Measurements from ENCODE around the gene NARS2.
A peak's percentile ranks its signal among the peaks of the same experiment; 100 is the strongest.

Gene NARS2

DNA sequence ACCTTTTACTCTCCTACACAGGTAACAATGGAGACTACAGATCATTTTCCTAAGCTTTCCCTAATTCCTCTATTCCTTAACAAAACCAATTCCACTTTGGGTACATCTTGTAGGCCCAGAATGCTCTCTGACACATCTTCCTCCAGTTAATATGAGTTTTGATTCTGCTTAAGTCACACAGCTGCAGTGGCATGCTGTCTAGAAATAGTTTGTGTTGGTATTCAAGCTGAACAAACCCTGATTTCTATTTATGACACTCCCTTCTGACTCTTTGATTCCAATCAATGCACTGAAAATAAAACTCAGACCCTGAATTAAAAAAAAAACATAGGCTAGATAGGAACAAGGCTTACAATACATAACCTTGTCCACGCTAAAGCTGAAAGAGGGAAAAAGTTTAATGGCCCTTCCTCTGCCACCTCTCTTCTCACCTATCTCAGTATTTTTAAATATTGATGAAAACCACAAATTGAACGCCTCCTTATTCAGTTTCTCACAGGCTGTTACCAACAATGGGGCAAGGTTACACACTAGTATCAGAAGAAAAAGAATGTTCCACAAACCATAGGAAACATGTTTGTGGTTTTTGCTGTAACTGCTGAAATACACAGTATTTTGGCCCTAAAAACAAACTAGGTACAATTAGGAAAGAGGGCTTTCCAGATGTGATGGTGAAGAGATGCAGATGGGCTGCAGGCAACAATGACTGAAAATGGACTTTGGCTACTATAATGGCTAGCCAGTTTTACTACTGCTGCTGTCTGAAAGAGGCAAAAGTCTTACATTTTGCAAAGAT lies 121.3 kb downstream of the NARS2 start:
- Histone ChIP-seq H3K9me3 (ENCODE audit: control insufficient read depth, low read length) (no peaks in the 10 kb centered on the region), H3K27me3 (replicated peaks; ENCODE audit: control insufficient read depth, insufficient read depth, low read length) (no peaks in the 10 kb centered on the region), H3K4me1 (ENCODE audit: control insufficient read depth, insufficient read depth, low read length) (peaks cover 4% of the 10 kb centered on the region), H3K36me3 (ENCODE audit: control insufficient read depth, insufficient read depth, low read length, severe bottlenecking) (peaks cover 5% of the 10 kb centered on the region), H3K4me3 (ENCODE audit: low read length) (no peak overlapping the region), H3K9ac (ENCODE audit: low read length) (no peak overlapping the region)
- peak; percentile 37 for DNase-seq (ENCODE audit: low read depth)

DNA sequence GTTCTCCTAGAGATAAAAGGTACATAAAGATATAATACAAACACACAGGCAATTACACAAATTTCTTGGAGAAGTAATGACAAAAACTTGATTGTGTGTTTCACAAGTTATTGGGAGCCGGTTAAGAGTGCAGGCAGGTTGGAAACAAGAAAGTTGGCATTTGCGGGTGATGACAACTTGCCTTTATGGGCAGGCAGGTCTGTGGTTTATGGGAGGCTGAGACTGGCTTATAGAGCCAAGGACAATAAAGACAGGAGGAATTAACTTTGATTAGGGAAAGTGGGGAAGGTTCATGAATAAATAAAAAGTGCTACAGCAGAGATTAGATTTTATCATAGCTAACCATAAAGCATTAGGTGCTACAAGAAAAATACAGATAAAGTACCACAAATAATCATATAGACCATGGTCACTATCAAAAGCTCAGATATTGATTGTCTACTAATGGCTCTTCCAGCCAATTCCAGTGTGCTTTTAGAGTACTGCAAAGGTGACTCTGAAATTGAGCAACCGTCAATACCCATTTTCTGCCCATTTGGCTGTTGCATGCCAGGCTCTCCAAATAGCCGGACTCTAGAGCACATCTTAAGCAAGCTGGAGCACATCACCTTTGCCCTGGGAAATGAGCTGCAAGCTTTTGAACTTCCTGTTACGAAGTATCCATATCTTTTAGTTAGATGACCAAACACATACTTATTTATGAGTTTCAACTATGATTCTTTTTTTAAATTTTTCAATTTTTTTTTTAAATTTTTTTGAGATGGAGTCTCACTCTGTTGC lies 123.1 kb downstream of the NARS2 start:
- Histone ChIP-seq H3K4me1 (ENCODE audit: control insufficient read depth, insufficient read depth, low read length) (peaks cover 4% of the 10 kb centered on the region), H3K9me3 (ENCODE audit: control insufficient read depth, low read length) (no peaks in the 10 kb centered on the region), H3K9ac (ENCODE audit: low read length) (no peak overlapping the region), H3K36me3 (ENCODE audit: control insufficient read depth, insufficient read depth, low read length, severe bottlenecking) (peaks cover 5% of the 10 kb centered on the region), H3K4me3 (ENCODE audit: low read length) (no peak overlapping the region), H3K27me3 (replicated peaks; ENCODE audit: control insufficient read depth, insufficient read depth, low read length) (no peaks in the 10 kb centered on the region)
- DNase-seq (ENCODE audit: low read depth): no peak

- no peak overlapping the region for H3K4me3 ChIP-seq (ENCODE audit: low read length)
- no peaks in the 10 kb centered on the region for H3K27me3 ChIP-seq (replicated peaks; ENCODE audit: control insufficient read depth, insufficient read depth, low read length)
- no peak overlapping the region for H3K9ac ChIP-seq (ENCODE audit: low read length)
- peaks cover 5% of the 10 kb centered on the region for H3K36me3 ChIP-seq (ENCODE audit: control insufficient read depth, insufficient read depth, low read length, severe bottlenecking)
- no peak for DNase-seq (ENCODE audit: low read depth)
- H3K4me1 ChIP-seq (ENCODE audit: control insufficient read depth, insufficient read depth, low read length): peaks cover 4% of the 10 kb centered on the region
- no peaks in the 10 kb centered on the region for H3K9me3 ChIP-seq (ENCODE audit: control insufficient read depth, low read length)
Measured at GRCh38 chr11:78450866-78451265, 123.8 kb downstream of the NARS2 start.

DNA sequence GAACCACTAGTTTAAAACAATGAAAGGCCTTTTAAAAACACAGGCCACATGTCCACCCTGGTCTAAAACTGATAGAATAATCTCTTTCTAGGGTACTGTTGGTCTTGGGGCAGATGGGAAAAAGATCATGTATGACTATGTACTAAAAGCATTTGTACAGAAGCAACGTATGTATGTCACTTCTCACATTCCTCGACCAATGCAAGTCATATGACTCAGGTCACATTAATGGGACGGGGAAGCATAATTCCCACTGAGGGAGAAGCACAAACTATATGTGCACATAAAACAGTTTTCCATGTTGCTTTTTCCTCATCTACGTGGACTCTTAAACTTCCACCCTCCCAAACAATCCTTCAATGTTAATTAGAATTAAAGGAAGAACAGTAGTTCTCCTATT lies 124.8 kb downstream of the NARS2 start:
- no peak for DNase-seq (ENCODE audit: low read depth)

DNA sequence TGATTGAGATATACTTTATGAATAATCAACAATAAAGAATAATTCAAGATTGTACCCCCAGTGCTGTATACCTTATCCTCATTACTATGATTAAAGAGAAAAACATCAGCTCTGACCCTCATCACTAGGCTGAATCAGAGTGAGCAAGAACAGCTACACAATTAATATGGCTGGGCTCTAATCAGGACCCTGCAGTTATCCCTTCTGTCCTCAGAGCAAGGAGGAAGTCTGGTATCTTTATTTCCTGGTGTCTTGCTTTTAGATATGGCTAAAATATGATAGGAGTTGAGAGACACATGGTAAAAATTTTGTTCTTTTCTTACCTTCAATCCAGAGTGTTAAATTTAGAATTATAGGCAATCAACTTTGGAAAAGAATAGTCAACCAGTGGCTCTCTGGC lies 128.5 kb downstream of the NARS2 start:
- no peak for DNase-seq (ENCODE audit: low read depth)

More for the DNA sequence above, 124.8 kb downstream of the NARS2 start:
- H3K27me3 ChIP-seq (replicated peaks; ENCODE audit: control insufficient read depth, insufficient read depth, low read length): no peaks in the 10 kb centered on the region
- H3K4me1 ChIP-seq (ENCODE audit: control insufficient read depth, insufficient read depth, low read length): peaks cover 4% of the 10 kb centered on the region
- no peak overlapping the region for H3K4me3 ChIP-seq (ENCODE audit: low read length)
- H3K36me3 ChIP-seq (ENCODE audit: control insufficient read depth, insufficient read depth, low read length, severe bottlenecking): no peaks in the 10 kb centered on the region
- no peaks in the 10 kb centered on the region for H3K9me3 ChIP-seq (ENCODE audit: control insufficient read depth, low read length)
- H3K9ac ChIP-seq (ENCODE audit: low read length): no peak overlapping the region

DNA sequence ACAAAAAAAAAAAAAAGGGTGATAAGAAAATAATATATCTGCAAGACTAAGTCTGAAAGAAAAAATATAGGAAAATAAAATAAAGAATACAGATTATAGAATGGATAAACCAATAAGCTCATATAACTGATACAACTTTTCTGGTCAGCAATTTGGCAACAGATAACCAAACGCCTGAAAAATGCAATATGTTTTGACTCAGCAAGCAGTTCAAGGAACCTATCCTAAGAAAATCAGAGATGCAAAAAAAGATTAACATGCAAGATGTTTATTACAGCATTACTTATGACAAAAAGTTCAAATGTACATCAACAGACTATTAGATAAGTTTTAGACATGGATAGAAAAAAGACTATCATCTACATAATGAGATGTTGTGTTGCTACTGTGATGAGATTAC lies 129.9 kb downstream of the NARS2 start:
- Histone ChIP-seq H3K36me3 (ENCODE audit: control insufficient read depth, insufficient read depth, low read length, severe bottlenecking) (peaks cover 13% of the 10 kb centered on the region), H3K9me3 (ENCODE audit: control insufficient read depth, low read length) (no peaks in the 10 kb centered on the region), H3K4me3 (ENCODE audit: low read length) (no peak overlapping the region), H3K9ac (ENCODE audit: low read length) (no peak overlapping the region), H3K27me3 (replicated peaks; ENCODE audit: control insufficient read depth, insufficient read depth, low read length) (no peaks in the 10 kb centered on the region), H3K4me1 (ENCODE audit: control insufficient read depth, insufficient read depth, low read length) (peaks cover 4% of the 10 kb centered on the region)
- no peak for DNase-seq (ENCODE audit: low read depth)

More for the DNA sequence above, 128.5 kb downstream of the NARS2 start:
- no peaks in the 10 kb centered on the region for H3K9me3 ChIP-seq (ENCODE audit: control insufficient read depth, low read length)
- H3K27me3 ChIP-seq (replicated peaks; ENCODE audit: control insufficient read depth, insufficient read depth, low read length): no peaks in the 10 kb centered on the region
- peaks cover 13% of the 10 kb centered on the region for H3K36me3 ChIP-seq (ENCODE audit: control insufficient read depth, insufficient read depth, low read length, severe bottlenecking)
- H3K4me1 ChIP-seq (ENCODE audit: control insufficient read depth, insufficient read depth, low read length): peaks cover 4% of the 10 kb centered on the region
- H3K4me3 ChIP-seq (ENCODE audit: low read length): no peak overlapping the region
- no peak overlapping the region for H3K9ac ChIP-seq (ENCODE audit: low read length)

DNA sequence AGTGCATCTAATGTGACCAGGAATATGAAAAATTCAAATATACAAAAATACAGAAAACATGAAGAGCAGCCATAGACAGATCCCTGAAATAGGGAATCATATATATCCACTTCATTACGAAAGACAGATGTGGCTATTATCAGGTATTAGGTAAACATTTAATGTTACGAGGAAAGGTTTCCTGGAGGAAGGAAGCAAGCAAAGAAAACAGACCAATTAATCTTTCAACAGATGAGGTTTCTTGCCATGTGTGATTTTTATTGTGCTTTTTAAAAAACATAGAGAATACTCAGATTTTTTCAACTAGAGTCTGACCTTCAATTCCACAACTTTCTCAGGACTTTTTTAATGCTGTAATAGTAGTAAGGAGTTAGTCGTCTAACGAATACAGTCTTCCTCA lies 132.7 kb downstream of the NARS2 start:
- peaks cover 13% of the 10 kb centered on the region for H3K36me3 ChIP-seq (ENCODE audit: control insufficient read depth, insufficient read depth, low read length, severe bottlenecking)
- H3K9ac ChIP-seq (ENCODE audit: low read length): no peak overlapping the region
- H3K27me3 ChIP-seq (replicated peaks; ENCODE audit: control insufficient read depth, insufficient read depth, low read length): no peaks in the 10 kb centered on the region
- H3K4me1 ChIP-seq (ENCODE audit: control insufficient read depth, insufficient read depth, low read length): no peaks in the 10 kb centered on the region
- no peak for DNase-seq (ENCODE audit: low read depth)
- no peaks in the 10 kb centered on the region for H3K9me3 ChIP-seq (ENCODE audit: control insufficient read depth, low read length)
- no peak overlapping the region for H3K4me3 ChIP-seq (ENCODE audit: low read length)

GRCh38 chr11:78438298-78438975 lies 136.2 kb downstream of the NARS2 start:
- Histone ChIP-seq H3K4me3 (ENCODE audit: low read length) (no peak overlapping the region), H3K9me3 (ENCODE audit: control insufficient read depth, low read length) (no peaks in the 10 kb centered on the region), H3K27me3 (replicated peaks; ENCODE audit: control insufficient read depth, insufficient read depth, low read length) (no peaks in the 10 kb centered on the region), H3K9ac (ENCODE audit: low read length) (no peak overlapping the region), H3K36me3 (ENCODE audit: control insufficient read depth, insufficient read depth, low read length, severe bottlenecking) (peaks cover 10% of the 10 kb centered on the region), H3K4me1 (ENCODE audit: control insufficient read depth, insufficient read depth, low read length) (no peaks in the 10 kb centered on the region)
- DNase-seq (ENCODE audit: low read depth): no peak

DNA sequence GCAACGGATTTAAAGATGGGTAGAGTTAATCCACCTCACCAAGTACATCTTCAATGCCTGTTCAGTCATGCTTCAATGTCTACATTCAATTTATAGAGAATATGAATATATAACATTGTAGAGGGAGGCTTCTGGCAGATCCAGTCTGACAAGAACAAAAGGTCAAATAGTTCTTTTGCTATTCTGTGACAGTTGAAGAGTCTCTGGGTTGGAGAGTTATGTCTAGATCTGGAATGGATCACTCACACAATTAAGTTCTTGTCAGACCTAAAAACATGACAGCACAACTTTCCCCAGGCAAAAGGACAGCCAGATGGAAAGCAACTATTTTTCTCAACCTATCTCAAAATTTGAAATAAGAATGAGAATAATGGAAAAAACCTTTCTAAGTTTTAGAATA lies 141.7 kb downstream of the NARS2 start:
- H3K36me3 ChIP-seq (ENCODE audit: control insufficient read depth, insufficient read depth, low read length, severe bottlenecking): no peaks in the 10 kb centered on the region

DNA sequence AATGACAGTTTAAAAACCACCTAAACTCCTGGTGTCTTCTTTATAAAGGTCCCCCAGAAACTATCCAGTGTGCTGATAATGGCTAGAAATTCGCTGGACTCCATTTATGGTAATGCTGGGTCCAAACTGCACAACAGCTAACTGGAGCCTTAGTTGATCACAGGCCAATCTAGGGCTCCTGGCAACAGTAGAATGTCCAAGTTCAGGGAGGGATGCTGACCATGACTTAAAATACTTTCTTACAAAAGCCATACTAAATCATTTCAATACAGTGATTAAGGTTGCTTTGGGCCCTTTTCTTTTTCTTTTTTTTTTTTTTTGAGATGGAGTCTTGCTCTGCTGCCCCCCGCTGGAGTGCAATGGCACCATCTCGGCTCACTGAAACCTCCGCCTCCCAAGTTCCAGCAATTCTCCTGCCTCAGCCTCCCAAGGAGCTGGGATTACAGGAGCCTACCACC lies 142.6 kb downstream of the NARS2 start:
- H3K4me1 ChIP-seq (ENCODE audit: control insufficient read depth, insufficient read depth, low read length): peaks cover 8% of the 10 kb centered on the region
- H3K9me3 ChIP-seq (ENCODE audit: control insufficient read depth, low read length): no peaks in the 10 kb centered on the region
- no peak overlapping the region for H3K4me3 ChIP-seq (ENCODE audit: low read length)
- H3K27me3 ChIP-seq (replicated peaks; ENCODE audit: control insufficient read depth, insufficient read depth, low read length): no peaks in the 10 kb centered on the region
- no peaks in the 10 kb centered on the region for H3K36me3 ChIP-seq (ENCODE audit: control insufficient read depth, insufficient read depth, low read length, severe bottlenecking)
- peak; percentile 19 for DNase-seq (ENCODE audit: low read depth)
- no peak overlapping the region for H3K9ac ChIP-seq (ENCODE audit: low read length)

More for the DNA sequence above, 141.7 kb downstream of the NARS2 start:
- no peak overlapping the region for H3K4me3 ChIP-seq (ENCODE audit: low read length)
- DNase-seq (ENCODE audit: low read depth): peak; percentile 4
- H3K9ac ChIP-seq (ENCODE audit: low read length): no peak overlapping the region
- H3K4me1 ChIP-seq (ENCODE audit: control insufficient read depth, insufficient read depth, low read length): peaks cover 8% of the 10 kb centered on the region
- H3K9me3 ChIP-seq (ENCODE audit: control insufficient read depth, low read length): no peaks in the 10 kb centered on the region
- H3K27me3 ChIP-seq (replicated peaks; ENCODE audit: control insufficient read depth, insufficient read depth, low read length): no peaks in the 10 kb centered on the region

GRCh38 chr11:78429660-78430059 lies 145.0 kb downstream of the NARS2 start:
- peaks cover 14% of the 10 kb centered on the region for H3K4me1 ChIP-seq (ENCODE audit: control insufficient read depth, insufficient read depth, low read length)
- no peak overlapping the region for H3K4me3 ChIP-seq (ENCODE audit: low read length)
- DNase-seq (ENCODE audit: low read depth): no peak
- H3K9me3 ChIP-seq (ENCODE audit: control insufficient read depth, low read length): no peaks in the 10 kb centered on the region
- no peaks in the 10 kb centered on the region for H3K36me3 ChIP-seq (ENCODE audit: control insufficient read depth, insufficient read depth, low read length, severe bottlenecking)
- no peak overlapping the region for H3K9ac ChIP-seq (ENCODE audit: low read length)
- no peaks in the 10 kb centered on the region for H3K27me3 ChIP-seq (replicated peaks; ENCODE audit: control insufficient read depth, insufficient read depth, low read length)
